ENCODE results near the gene TRIOBP. TPM values are rescaled to one million over a fixed set of nuclear protein-coding genes. Genes with fewer than 3 reads are reported as not detected.

Gene TRIOBP
- total RNA-seq, 1 experiment from 2014 or later = 38.4 TPM

DNA sequence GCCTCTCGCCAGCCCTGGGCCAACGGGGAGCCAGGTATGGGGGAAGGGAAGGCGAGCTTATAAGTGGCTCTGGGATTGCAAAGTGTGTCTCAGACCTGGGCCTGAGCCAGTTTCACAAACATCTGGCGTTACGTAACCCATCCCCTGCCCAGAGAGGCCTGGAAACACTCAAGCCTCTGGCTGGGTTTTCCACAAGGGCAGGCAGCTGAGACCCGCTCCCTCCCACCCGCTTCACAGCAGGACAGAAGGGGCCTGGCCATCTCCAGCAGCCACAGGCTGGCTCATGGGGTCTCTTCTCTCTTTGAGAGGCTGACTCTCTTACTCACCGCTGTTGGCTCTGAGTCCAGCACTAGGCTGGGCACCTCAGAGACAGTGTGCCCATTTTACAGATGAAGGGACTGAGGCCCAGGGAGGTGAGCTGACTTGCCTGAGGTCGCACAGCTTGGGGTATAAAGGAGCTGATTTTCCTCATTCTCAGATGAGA is 44.5 kb downstream of the TRIOBP start:
- H3K27me3 Mint-ChIP-seq (ENCODE audit: insufficient read depth, unreplicated experiment) = no peaks in the 10 kb centered on the region

DNA sequence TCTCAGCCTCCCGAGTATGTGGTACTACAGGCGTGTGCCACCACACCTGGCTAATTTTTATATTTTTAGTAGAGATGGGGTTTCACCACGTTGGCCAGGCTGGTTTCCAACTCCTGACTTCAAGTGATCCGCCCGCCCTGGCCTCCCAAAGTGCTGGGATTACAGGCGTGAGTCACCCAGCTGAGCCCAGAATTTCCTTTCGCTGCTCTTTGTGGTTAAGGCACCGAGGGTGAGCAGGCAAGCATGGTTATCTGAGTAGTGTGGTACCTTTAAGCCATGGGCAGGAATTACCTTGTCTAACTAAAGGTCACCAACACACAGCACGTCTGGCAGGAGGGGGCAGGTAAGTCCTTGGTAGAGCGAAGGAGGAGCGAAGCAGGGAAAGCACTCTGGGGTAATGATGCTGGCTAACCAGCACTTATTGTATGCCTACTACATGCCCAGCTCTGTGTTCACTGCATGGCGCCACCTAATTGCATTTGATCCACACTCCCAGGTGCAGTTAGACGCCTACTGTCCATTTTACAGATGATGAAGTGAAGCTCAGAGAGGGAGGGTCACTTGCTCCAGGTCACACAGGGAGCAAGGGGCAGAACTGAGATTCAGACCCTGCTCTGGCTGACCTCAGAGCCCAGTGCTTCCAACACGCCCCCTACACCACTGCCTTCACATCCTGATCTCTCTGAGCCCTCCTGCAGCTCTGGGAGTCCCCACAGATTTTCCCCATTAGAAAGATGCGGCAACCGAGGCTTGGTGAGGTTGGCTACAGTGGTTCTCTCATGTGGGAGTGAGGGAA is 45.7 kb downstream of the TRIOBP start:
- Mint-ChIP-seq H3K9me3 (ENCODE audit: unreplicated experiment) (no peaks in the 10 kb centered on the region), H3K4me1 (ENCODE audit: low read depth, unreplicated experiment) (peaks cover 7% of the 10 kb centered on the region), H3K27me3 (ENCODE audit: insufficient read depth, unreplicated experiment) (no peaks in the 10 kb centered on the region), H3K36me3 (ENCODE audit: insufficient read depth, unreplicated experiment) (peaks cover 5% of the 10 kb centered on the region), H3K27ac (ENCODE audit: unreplicated experiment) (no peak overlapping the region), H3K4me3 (ENCODE audit: unreplicated experiment) (no peak overlapping the region)
- H3K36me3 ChIP-seq (ENCODE audit: control insufficient read depth, insufficient read depth, low read length) = no peaks in the 10 kb centered on the region
- intact Hi-C loops (cut with micrococcal nuclease; ENCODE audit: unreplicated experiment) = no loop called here
- no peaks in the 10 kb centered on the region for H3K9me3 ChIP-seq
- DNase-seq = no peak
- no peak overlapping the region for H3K4me3 ChIP-seq (ENCODE audit: low read depth, low read length)
- peaks cover 9% of the 10 kb centered on the region for H3K4me1 ChIP-seq
- POLR2A ChIA-PET = no interaction called here
- BruUV-seq (replicated peaks) = no TSS peak
- TF ChIP-seq, protein P1, sequence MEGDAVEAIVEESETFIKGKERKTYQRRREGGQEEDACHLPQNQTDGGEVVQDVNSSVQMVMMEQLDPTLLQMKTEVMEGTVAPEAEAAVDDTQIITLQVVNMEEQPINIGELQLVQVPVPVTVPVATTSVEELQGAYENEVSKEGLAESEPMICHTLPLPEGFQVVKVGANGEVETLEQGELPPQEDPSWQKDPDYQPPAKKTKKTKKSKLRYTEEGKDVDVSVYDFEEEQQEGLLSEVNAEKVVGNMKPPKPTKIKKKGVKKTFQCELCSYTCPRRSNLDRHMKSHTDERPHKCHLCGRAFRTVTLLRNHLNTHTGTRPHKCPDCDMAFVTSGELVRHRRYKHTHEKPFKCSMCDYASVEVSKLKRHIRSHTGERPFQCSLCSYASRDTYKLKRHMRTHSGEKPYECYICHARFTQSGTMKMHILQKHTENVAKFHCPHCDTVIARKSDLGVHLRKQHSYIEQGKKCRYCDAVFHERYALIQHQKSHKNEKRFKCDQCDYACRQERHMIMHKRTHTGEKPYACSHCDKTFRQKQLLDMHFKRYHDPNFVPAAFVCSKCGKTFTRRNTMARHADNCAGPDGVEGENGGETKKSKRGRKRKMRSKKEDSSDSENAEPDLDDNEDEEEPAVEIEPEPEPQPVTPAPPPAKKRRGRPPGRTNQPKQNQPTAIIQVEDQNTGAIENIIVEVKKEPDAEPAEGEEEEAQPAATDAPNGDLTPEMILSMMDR (IDR thresholded peaks at IDR 0.05; ENCODE audit: insufficient read depth in 1 of 2, low read depth in 1 of 2, low read length in 1 of 2, severe bottlenecking in 1 of 2, unreplicated experiment in 1 of 2) = no peak
- H3K27me3 ChIP-seq (replicated peaks; ENCODE audit: control insufficient read depth, insufficient read depth, low read length) = no peaks in the 10 kb centered on the region
- CTCF ChIA-PET = interaction anchor here (0.6 kb wide), 1 partner anchor 624 kb away, joined by 4 read pairs; no protein-coding TSS in a partner anchor

More for the DNA sequence above, 44.5 kb downstream of the TRIOBP start:
- DNase-seq = peak; percentile 51 to 55
- H3K9me3 ChIP-seq = no peaks in the 10 kb centered on the region
- POLR2A ChIA-PET = no interaction called here
- Mint-ChIP-seq H3K27ac (ENCODE audit: unreplicated experiment) (no peak overlapping the region), H3K36me3 (ENCODE audit: insufficient read depth, unreplicated experiment) (peaks cover 5% of the 10 kb centered on the region), H3K4me3 (ENCODE audit: unreplicated experiment) (no peak overlapping the region), H3K4me1 (ENCODE audit: low read depth, unreplicated experiment) (peaks cover 6% of the 10 kb centered on the region), H3K9me3 (ENCODE audit: unreplicated experiment) (no peaks in the 10 kb centered on the region)
- BruUV-seq (replicated peaks) = no TSS peak
- no peaks in the 10 kb centered on the region for H3K27me3 ChIP-seq (replicated peaks; ENCODE audit: control insufficient read depth, insufficient read depth, low read length)
- TF ChIP-seq, protein P1 (IDR thresholded peaks at IDR 0.05; ENCODE audit: insufficient read depth in 1 of 2, low read depth in 1 of 2, low read length in 1 of 2, severe bottlenecking in 1 of 2, unreplicated experiment in 1 of 2) = no peak
- no peaks in the 10 kb centered on the region for H3K36me3 ChIP-seq (ENCODE audit: control insufficient read depth, insufficient read depth, low read length)
- H3K4me1 ChIP-seq = peaks cover 5% of the 10 kb centered on the region; the same call in 1 of the 2 replicates
- intact Hi-C loops (cut with micrococcal nuclease; ENCODE audit: unreplicated experiment) = no loop called here
- CTCF ChIA-PET = interaction anchor here (0.5 kb wide), 1 partner anchor 178 kb away, joined by 5 read pairs; no protein-coding TSS in a partner anchor
- H3K4me3 ChIP-seq (ENCODE audit: low read depth, low read length) = no peak overlapping the region

DNA sequence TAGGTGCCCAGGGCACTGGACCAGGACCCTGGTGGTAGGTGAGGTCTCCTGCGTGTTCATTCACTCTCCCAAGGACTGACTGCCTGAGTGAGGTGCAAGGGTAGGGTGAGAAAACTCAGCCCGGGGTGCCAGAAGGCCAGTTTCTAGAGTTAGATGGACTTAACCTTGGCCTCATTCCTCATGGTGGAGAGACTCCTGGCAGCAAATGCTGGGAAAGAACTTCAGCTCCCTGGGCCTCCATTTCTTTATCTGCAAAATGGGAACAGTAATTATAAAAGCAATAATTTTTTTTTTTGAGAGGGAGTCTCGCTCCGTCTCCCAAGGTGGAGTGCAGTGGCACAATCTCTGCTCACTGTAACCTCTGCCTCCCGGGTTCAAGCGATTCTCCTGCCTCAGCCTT is 47.7 kb downstream of the TRIOBP start:
- H3K9me3 Mint-ChIP-seq (ENCODE audit: unreplicated experiment) = no peaks in the 10 kb centered on the region
- peak overlapping the region; percentile 66 for H3K4me3 Mint-ChIP-seq (ENCODE audit: unreplicated experiment)
- no TSS peak for BruUV-seq (replicated peaks)
- no peaks in the 10 kb centered on the region for H3K36me3 Mint-ChIP-seq (ENCODE audit: insufficient read depth, unreplicated experiment)
- H3K27ac Mint-ChIP-seq (ENCODE audit: unreplicated experiment) = no peak overlapping the region
- Histone ChIP-seq H3K4me1 (peaks cover 12% of the 10 kb centered on the region), H3K36me3 (ENCODE audit: control insufficient read depth, insufficient read depth, low read length) (peaks cover 2% of the 10 kb centered on the region; the same call in 1 of the 2 replicates), H3K27me3 (replicated peaks; ENCODE audit: control insufficient read depth, insufficient read depth, low read length) (no peaks in the 10 kb centered on the region), H3K4me3 (ENCODE audit: low read depth, low read length) (no peak overlapping the region), H3K9me3 (no peaks in the 10 kb centered on the region)
- intact Hi-C loops (cut with micrococcal nuclease; ENCODE audit: unreplicated experiment) = no loop called here
- peaks cover 13% of the 10 kb centered on the region for H3K4me1 Mint-ChIP-seq (ENCODE audit: low read depth, unreplicated experiment)
- ChIA-PET CTCF (no interaction called here), POLR2A (no interaction called here)
- TF ChIP-seq, protein P1 (IDR thresholded peaks at IDR 0.05; ENCODE audit: insufficient read depth in 1 of 2, low read depth in 1 of 2, low read length in 1 of 2, severe bottlenecking in 1 of 2, unreplicated experiment in 1 of 2) = no peak
- no peak for DNase-seq
- no peaks in the 10 kb centered on the region for H3K27me3 Mint-ChIP-seq (ENCODE audit: insufficient read depth, unreplicated experiment)

Data from Caco-2 (cell line).